ENCODE measurements around the gene TRDMT1. TPM values are rescaled to one million over a fixed set of nuclear protein-coding genes. Genes with fewer than 3 reads are reported as not detected.

Gene TRDMT1
- total RNA-seq, 3 donors from 2014 or later, result 5.8 to 18.6 (median 13.4) TPM

GRCh38 chr10:17229717-17229966 is 28.2 kb upstream of the TRDMT1 start:
- TF ChIP-seq POLR2AphosphoS5 (IDR thresholded peaks at IDR 0.05), result no peak
- TF ChIP-seq POLR2A (IDR thresholded peaks at IDR 0.05), result no peak
- no peak for TF ChIP-seq CTCF (IDR thresholded peaks at IDR 0.05)
- Histone ChIP-seq H3K27ac (peak overlapping the region; percentile 93 to 99), H3K4me3 (peak overlapping the region; percentile 82 to 97 (median 90)), H3K9me3 (no peaks in the 10 kb centered on the region), H3K27me3 (no peaks in the 10 kb centered on the region), H3K36me3 (no peaks in the 10 kb centered on the region), H3K4me1 (peaks cover 3 to 11% of the 10 kb centered on the region in 2 donors)
- intact Hi-C loops (cut with DNase I; ENCODE audit: low total_unique reads), result no loop called here
- DNase-seq (ENCODE audit: low spot score in 2 of 2), result no peak

GRCh38 chr10:17229016-17229716 is 27.7 kb upstream of the TRDMT1 start:
- intact Hi-C loops (cut with DNase I; ENCODE audit: low total_unique reads), result no loop called here
- Histone ChIP-seq H3K9me3 (no peaks in the 10 kb centered on the region), H3K27me3 (no peaks in the 10 kb centered on the region), H3K4me3 (peak overlapping the region; percentile 82 to 97 (median 90)), H3K4me1 (peaks cover 3 to 11% of the 10 kb centered on the region in 2 donors), H3K27ac (peak overlapping the region; percentile 93 to 99), H3K36me3 (no peaks in the 10 kb centered on the region)
- TF ChIP-seq POLR2AphosphoS5 (IDR thresholded peaks at IDR 0.05), result peak; percentile 78 to 98 (median 85)
- no peak for TF ChIP-seq POLR2A (IDR thresholded peaks at IDR 0.05)
- DNase-seq (ENCODE audit: low spot score in 2 of 2), result peak; percentile 68 to 75

- peak; percentile 71 to 76 for DNase-seq (ENCODE audit: low spot score in 2 of 2)
- TF ChIP-seq POLR2AphosphoS5 (IDR thresholded peaks at IDR 0.05) (peak in 2 of 3 donors; percentile 42 to 92), CTCF (IDR thresholded peaks at IDR 0.05) (peak in 2 of 3 donors; percentile 4 to 29), POLR2A (IDR thresholded peaks at IDR 0.05) (no peak)
- peak within 1 kb of the TSS; percentile 82 to 97 (median 90) for H3K4me3 ChIP-seq
- no peaks in the 10 kb centered on the region for H3K9me3 ChIP-seq
- peak within 1 kb of the TSS; percentile 93 to 99 for H3K27ac ChIP-seq
- no peaks in the 10 kb centered on the region for H3K36me3 ChIP-seq
- H3K4me1 ChIP-seq, result peaks cover 3% of the 10 kb centered on the region in 2 donors
- no peaks in the 10 kb centered on the region for H3K27me3 ChIP-seq
- intact Hi-C loops (cut with DNase I; ENCODE audit: low total_unique reads), result no loop called here
Measured at GRCh38 chr10:17228091-17229015, 26.9 kb upstream of the TRDMT1 start, which contains the start of gene VIM. TSS of gene VIM (plus strand) at chr10:17228241. CDS start at chr10:17229423, 1,182 bp downstream.

GRCh38 chr10:17227367-17228090 is 26.1 kb upstream of the TRDMT1 start:
- no peak for TF ChIP-seq POLR2A (IDR thresholded peaks at IDR 0.05)
- TF ChIP-seq CTCF (IDR thresholded peaks at IDR 0.05), result peak in 2 of 3 donors; percentile 15 to 65
- peak in 1 of 3 donors; percentile 22 for TF ChIP-seq POLR2AphosphoS5 (IDR thresholded peaks at IDR 0.05)
- no peaks in the 10 kb centered on the region for H3K27me3 ChIP-seq
- intact Hi-C loops (cut with DNase I; ENCODE audit: low total_unique reads), result no loop called here
- peaks cover 0 to 3% of the 10 kb centered on the region in 2 donors for H3K4me1 ChIP-seq
- DNase-seq (ENCODE audit: low spot score in 2 of 2), result no peak
- no peaks in the 10 kb centered on the region for H3K36me3 ChIP-seq
- peak overlapping the region; percentile 82 to 97 (median 90) for H3K4me3 ChIP-seq
- H3K9me3 ChIP-seq, result no peaks in the 10 kb centered on the region
- peak overlapping the region; percentile 93 to 99 for H3K27ac ChIP-seq

- no peaks in the 10 kb centered on the region for H3K4me1 ChIP-seq
- no peak for DNase-seq (ENCODE audit: low spot score in 2 of 2)
- no peak for TF ChIP-seq POLR2A (IDR thresholded peaks at IDR 0.05)
- TF ChIP-seq POLR2AphosphoS5 (IDR thresholded peaks at IDR 0.05), result no peak
- TF ChIP-seq CTCF (IDR thresholded peaks at IDR 0.05), result no peak
- no peaks in the 10 kb centered on the region for H3K27me3 ChIP-seq
- no peaks in the 10 kb centered on the region for H3K9me3 ChIP-seq
- peak overlapping the region in 1 of 3 donors; percentile 90 for H3K4me3 ChIP-seq
- intact Hi-C loops (cut with DNase I; ENCODE audit: low total_unique reads), result no loop called here
- peak overlapping the region; percentile 93 to 99 for H3K27ac ChIP-seq
- H3K36me3 ChIP-seq, result no peaks in the 10 kb centered on the region
Measured at GRCh38 chr10:17226891-17227303, 25.4 kb upstream of the TRDMT1 start.

Measured in breast epithelium (tissue), 4 donors.